PFSK-1 (cell line): ENCODE results near the gene VDAC2.
A peak's percentile ranks its signal among the peaks of the same experiment; 100 is the strongest.

Experiments
- FOXP2 ChIP-seq: optimal IDR thresholded peaks from 2 replicates; pipeline ENCODE3; 2011; ENCODE audit warnings: borderline replicate concordance, control low read depth, inconsistent platforms; ENCODE audit not compliant: insufficient read depth; ENCODE audit errors: extremely low read length, extremely low read depth
- POLR2AphosphoS5 ChIP-seq: IDR thresholded peaks from 2 replicates; pipeline ENCODE4 v1.6.1; 2012; ENCODE audit warnings: low read depth, mild to moderate bottlenecking, control low read depth, low read length, moderate library complexity
- REST ChIP-seq, 2 experiments: IDR thresholded peaks; 2 replicates each; pipeline versions ENCODE4 v1.6.1 to v1.8.0; 2011 to 2012; ENCODE audit warnings: low read depth in 2 of 2, low read length in 2 of 2, control low read depth in 1 of 2, inconsistent platforms in 1 of 2, mild to moderate bottlenecking in 1 of 2, moderate library complexity in 1 of 2; ENCODE audit not compliant: insufficient read depth in 1 of 2
- SIN3A ChIP-seq: IDR thresholded peaks from 2 replicates; pipeline ENCODE4 v1.6.1; 2012; ENCODE audit warnings: mild to moderate bottlenecking, low read length, moderate library complexity, borderline replicate concordance; ENCODE audit not compliant: insufficient read depth
- TAF1 ChIP-seq: IDR thresholded peaks from 2 replicates; pipeline ENCODE4 v1.6.1; 2012; ENCODE audit warnings: low read length, control low read depth, borderline replicate concordance; ENCODE audit not compliant: insufficient read depth

The VDAC2 gene

GRCh38 chr10:75208181-75208580, 2.4 kb upstream of the VDAC2 start:
- TF ChIP-seq FOXP2 = no peak
- no peak for TF ChIP-seq REST (IDR thresholded peaks at IDR 0.05; ENCODE audit: insufficient read depth in 1 of 2, low read depth in 2 of 2, low read length in 2 of 2)
- no peak for TF ChIP-seq POLR2AphosphoS5
- TF ChIP-seq SIN3A = no peak
- no peak for TF ChIP-seq TAF1

GRCh38 chr10:75209086-75209920, 1.3 kb upstream of the VDAC2 start:
- TF ChIP-seq POLR2AphosphoS5 = no peak
- no peak for TF ChIP-seq SIN3A
- TF ChIP-seq TAF1 = no peak
- no peak for TF ChIP-seq FOXP2
- no peak for TF ChIP-seq REST (IDR thresholded peaks at IDR 0.05; ENCODE audit: insufficient read depth in 1 of 2, low read depth in 2 of 2, low read length in 2 of 2)

- no peak; the same call in 1 of the 2 replicates for TF ChIP-seq TAF1
- TF ChIP-seq POLR2AphosphoS5 = no peak
- TF ChIP-seq SIN3A = no peak
- no peak for TF ChIP-seq REST (IDR thresholded peaks at IDR 0.05; ENCODE audit: insufficient read depth in 1 of 2, low read depth in 2 of 2, low read length in 2 of 2)
- TF ChIP-seq FOXP2 = no peak
These were observed 695 bp upstream of the VDAC2 start for GRCh38 chr10:75209921-75210281.

GRCh38 chr10:75211007-75211691, 553 bp downstream of the VDAC2 start:
- TF ChIP-seq TAF1 = peak; percentile 47; the same call in 1 of the 2 replicates
- no peak for TF ChIP-seq REST (IDR thresholded peaks at IDR 0.05; ENCODE audit: insufficient read depth in 1 of 2, low read depth in 2 of 2, low read length in 2 of 2)
- TF ChIP-seq POLR2AphosphoS5 = no peak; the same call in 1 of the 2 replicates
- peak; percentile 52; the same call in 1 of the 2 replicates for TF ChIP-seq SIN3A

GRCh38 chr10:75212343-75212742, 1.7 kb downstream of the VDAC2 start:
- TF ChIP-seq POLR2AphosphoS5 = no peak
- no peak for TF ChIP-seq REST (IDR thresholded peaks at IDR 0.05; ENCODE audit: insufficient read depth in 1 of 2, low read depth in 2 of 2, low read length in 2 of 2)
- no peak for TF ChIP-seq FOXP2
- TF ChIP-seq SIN3A = no peak
- TF ChIP-seq TAF1 = no peak
